SIG-M5 (cell line): ENCODE results near the gene NR2F1-AS1.
"Not testable (repeated sequence)": the region's sequence is repeated elsewhere in the genome, so short reads cannot be mapped to it uniquely, and the experiment has no call there.

ENCODE experiments used
- DNase-seq: peaks from one replicate; lab custom pipeline; 2025; lab: John Stamatoyannopoulos, UW

Gene NR2F1-AS1

GRCh38 chr5:93519740-93520139 lies 61.3 kb downstream of the NR2F1-AS1 start:
- DNase-seq: no peak

- DNase-seq: no peak
Measured at GRCh38 chr5:93517828-93518227, 63.2 kb downstream of the NR2F1-AS1 start.

- no peak for DNase-seq
Measured at GRCh38 chr5:93513298-93513697, 67.7 kb downstream of the NR2F1-AS1 start.

GRCh38 chr5:93512799-93513198 lies 68.2 kb downstream of the NR2F1-AS1 start:
- no peak for DNase-seq

- no peak for DNase-seq
Measured at GRCh38 chr5:93511445-93511844, 69.6 kb downstream of the NR2F1-AS1 start.

- DNase-seq: no peak
Measured at GRCh38 chr5:93510626-93511380, 70.2 kb downstream of the NR2F1-AS1 start.

- DNase-seq: not testable (repeated sequence)
Measured at GRCh38 chr5:93505553-93505952, 75.5 kb downstream of the NR2F1-AS1 start.

GRCh38 chr5:93503598-93504067 lies 77.4 kb downstream of the NR2F1-AS1 start:
- DNase-seq: no peak

GRCh38 chr5:93497096-93497495 lies 83.9 kb downstream of the NR2F1-AS1 start:
- DNase-seq: no peak

GRCh38 chr5:93479982-93480509 lies 101.0 kb downstream of the NR2F1-AS1 start:
- DNase-seq: no peak

- DNase-seq: no peak
Measured at GRCh38 chr5:93477816-93478215, 103.2 kb downstream of the NR2F1-AS1 start.

- DNase-seq: no peak
Measured at GRCh38 chr5:93476251-93476742, 104.7 kb downstream of the NR2F1-AS1 start.

GRCh38 chr5:93462916-93463315 lies 118.1 kb downstream of the NR2F1-AS1 start:
- DNase-seq: no peak

GRCh38 chr5:93461756-93462155 lies 119.3 kb downstream of the NR2F1-AS1 start:
- DNase-seq: no peak

GRCh38 chr5:93460286-93460685 lies 120.7 kb downstream of the NR2F1-AS1 start:
- no peak for DNase-seq

- DNase-seq: not testable (repeated sequence)
Measured at GRCh38 chr5:93456796-93457195, 124.2 kb downstream of the NR2F1-AS1 start.

GRCh38 chr5:93454896-93455295 lies 126.1 kb downstream of the NR2F1-AS1 start:
- no peak for DNase-seq

- DNase-seq: no peak
Measured at GRCh38 chr5:93452255-93452654, 128.8 kb downstream of the NR2F1-AS1 start.

GRCh38 chr5:93438124-93438523 lies 142.9 kb downstream of the NR2F1-AS1 start:
- DNase-seq: no peak

- no peak for DNase-seq
Measured at GRCh38 chr5:93436083-93436482, 144.9 kb downstream of the NR2F1-AS1 start.

GRCh38 chr5:93433422-93433821 lies 147.6 kb downstream of the NR2F1-AS1 start:
- no peak for DNase-seq

- no peak for DNase-seq
Measured at GRCh38 chr5:93431250-93431649, 149.8 kb downstream of the NR2F1-AS1 start.

- DNase-seq: no peak
Measured at GRCh38 chr5:93430673-93431199, 150.3 kb downstream of the NR2F1-AS1 start.
